ENCODE results near the gene HRH2.

The HRH2 gene

GRCh38 chr5:175681968-175682340 lies 24.1 kb downstream of the HRH2 start:
- no peak for TF ChIP-seq CTCF (conservative IDR thresholded peaks at IDR 0.05; ENCODE audit: low read length)
- no peak overlapping the region for H3K4me3 ChIP-seq (ENCODE audit: low read length)
- DNase-seq (ENCODE audit: low read depth) = no peak

GRCh38 chr5:175682664-175683063 lies 24.8 kb downstream of the HRH2 start:
- no peak for DNase-seq (ENCODE audit: low read depth)
- no peak for TF ChIP-seq CTCF (conservative IDR thresholded peaks at IDR 0.05; ENCODE audit: low read length)

GRCh38 chr5:175683231-175683630 lies 25.4 kb downstream of the HRH2 start:
- no peak for TF ChIP-seq CTCF (conservative IDR thresholded peaks at IDR 0.05; ENCODE audit: low read length)
- DNase-seq (ENCODE audit: low read depth) = no peak
- no peak overlapping the region for H3K4me3 ChIP-seq (ENCODE audit: low read length)

More at GRCh38 chr5:175682664-175683063, 24.8 kb downstream of the HRH2 start:
- no peak overlapping the region for H3K4me3 ChIP-seq (ENCODE audit: low read length)

GRCh38 chr5:175683921-175684320 lies 26.1 kb downstream of the HRH2 start:
- no peak for DNase-seq (ENCODE audit: low read depth)
- H3K4me3 ChIP-seq (ENCODE audit: low read length) = no peak overlapping the region
- TF ChIP-seq CTCF (conservative IDR thresholded peaks at IDR 0.05; ENCODE audit: low read length) = no peak

GRCh38 chr5:175684931-175685330 lies 27.1 kb downstream of the HRH2 start:
- TF ChIP-seq CTCF (conservative IDR thresholded peaks at IDR 0.05; ENCODE audit: low read length) = no peak
- H3K4me3 ChIP-seq (ENCODE audit: low read length) = no peak overlapping the region
- DNase-seq (ENCODE audit: low read depth) = no peak

GRCh38 chr5:175685701-175686350 lies 28.0 kb downstream of the HRH2 start:
- no peak for TF ChIP-seq CTCF (conservative IDR thresholded peaks at IDR 0.05; ENCODE audit: low read length)
- DNase-seq (ENCODE audit: low read depth) = no peak
- H3K4me3 ChIP-seq (ENCODE audit: low read length) = no peak overlapping the region

GRCh38 chr5:175686396-175686795 lies 28.5 kb downstream of the HRH2 start:
- H3K4me3 ChIP-seq (ENCODE audit: low read length) = no peak overlapping the region
- no peak for TF ChIP-seq CTCF (conservative IDR thresholded peaks at IDR 0.05; ENCODE audit: low read length)
- no peak for DNase-seq (ENCODE audit: low read depth)
